SK-N-SH (cell line): ENCODE data around the gene CENPP.

ENCODE experiments used
- CHD2 ChIP-seq: fragments of 150-350 bp; IDR thresholded peaks from 2 replicates; pipeline ENCODE4 v1.6.1; 2018; ENCODE audit warnings: low read length; ENCODE audit not compliant: partially characterized antibody
- POLR2AphosphoS5 ChIP-seq: IDR thresholded peaks from 2 replicates; pipeline ENCODE4 v1.6.1; 2012; ENCODE audit warnings: low read depth, low read length
- TF ChIP-seq, protein P1 (sequence below): fragments of 200-600 bp; sonication (generic); IDR thresholded peaks from 2 replicates; pipeline ENCODE4 v1.6.1; 2017; ENCODE audit warnings: antibody characterized with exemption, mild to moderate bottlenecking, moderate library complexity

DNA sequence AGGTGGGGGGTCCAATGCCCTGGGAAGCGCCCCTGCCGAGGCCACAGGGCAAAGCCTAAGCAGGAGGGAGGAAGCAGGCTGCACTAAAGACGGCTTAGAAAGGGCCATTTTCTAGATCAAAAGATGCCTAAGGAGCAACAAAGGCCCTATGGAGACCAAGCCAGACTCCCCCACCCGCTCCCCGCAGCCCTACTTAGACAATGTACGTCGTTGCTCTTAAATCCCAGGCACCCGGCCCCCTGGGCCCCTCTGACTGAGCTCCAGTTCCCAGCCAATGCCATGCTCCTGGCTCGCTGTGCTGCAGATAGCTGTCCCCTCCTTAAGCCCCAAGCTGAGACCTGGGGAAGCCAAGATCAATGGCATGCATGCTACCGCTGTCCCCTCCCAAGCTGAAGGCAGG is 333.8 kb downstream of the CENPP start:
- TF ChIP-seq POLR2AphosphoS5 (no peak), CHD2 (no peak)
- TF ChIP-seq, protein P1, sequence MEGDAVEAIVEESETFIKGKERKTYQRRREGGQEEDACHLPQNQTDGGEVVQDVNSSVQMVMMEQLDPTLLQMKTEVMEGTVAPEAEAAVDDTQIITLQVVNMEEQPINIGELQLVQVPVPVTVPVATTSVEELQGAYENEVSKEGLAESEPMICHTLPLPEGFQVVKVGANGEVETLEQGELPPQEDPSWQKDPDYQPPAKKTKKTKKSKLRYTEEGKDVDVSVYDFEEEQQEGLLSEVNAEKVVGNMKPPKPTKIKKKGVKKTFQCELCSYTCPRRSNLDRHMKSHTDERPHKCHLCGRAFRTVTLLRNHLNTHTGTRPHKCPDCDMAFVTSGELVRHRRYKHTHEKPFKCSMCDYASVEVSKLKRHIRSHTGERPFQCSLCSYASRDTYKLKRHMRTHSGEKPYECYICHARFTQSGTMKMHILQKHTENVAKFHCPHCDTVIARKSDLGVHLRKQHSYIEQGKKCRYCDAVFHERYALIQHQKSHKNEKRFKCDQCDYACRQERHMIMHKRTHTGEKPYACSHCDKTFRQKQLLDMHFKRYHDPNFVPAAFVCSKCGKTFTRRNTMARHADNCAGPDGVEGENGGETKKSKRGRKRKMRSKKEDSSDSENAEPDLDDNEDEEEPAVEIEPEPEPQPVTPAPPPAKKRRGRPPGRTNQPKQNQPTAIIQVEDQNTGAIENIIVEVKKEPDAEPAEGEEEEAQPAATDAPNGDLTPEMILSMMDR = no peak
